ENCODE results near the gene SGMS1.
"Not testable (repeated sequence)": the region's sequence is repeated elsewhere in the genome, so short reads cannot be mapped to it uniquely, and the experiment has no call there.

DNA sequence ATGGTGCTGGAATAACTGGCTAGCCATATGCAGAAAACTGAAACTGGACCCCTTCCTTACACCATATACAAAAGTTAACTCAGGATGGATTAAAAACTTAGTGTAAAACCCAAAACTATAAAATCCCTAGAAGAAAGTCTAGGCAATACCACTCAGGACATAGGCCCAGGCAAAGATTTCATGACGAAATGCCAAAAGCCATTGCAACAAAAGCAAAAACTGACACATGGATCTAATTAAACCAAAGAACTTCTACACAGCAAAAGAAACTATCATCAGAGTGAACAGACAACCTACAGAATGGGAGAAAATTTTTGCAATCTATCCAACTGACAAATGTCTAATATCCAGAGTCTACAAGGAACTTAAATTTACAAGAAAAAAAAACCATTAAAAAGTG, 75.3 kb downstream of the SGMS1 start:
- TF ChIP-seq, protein P1, sequence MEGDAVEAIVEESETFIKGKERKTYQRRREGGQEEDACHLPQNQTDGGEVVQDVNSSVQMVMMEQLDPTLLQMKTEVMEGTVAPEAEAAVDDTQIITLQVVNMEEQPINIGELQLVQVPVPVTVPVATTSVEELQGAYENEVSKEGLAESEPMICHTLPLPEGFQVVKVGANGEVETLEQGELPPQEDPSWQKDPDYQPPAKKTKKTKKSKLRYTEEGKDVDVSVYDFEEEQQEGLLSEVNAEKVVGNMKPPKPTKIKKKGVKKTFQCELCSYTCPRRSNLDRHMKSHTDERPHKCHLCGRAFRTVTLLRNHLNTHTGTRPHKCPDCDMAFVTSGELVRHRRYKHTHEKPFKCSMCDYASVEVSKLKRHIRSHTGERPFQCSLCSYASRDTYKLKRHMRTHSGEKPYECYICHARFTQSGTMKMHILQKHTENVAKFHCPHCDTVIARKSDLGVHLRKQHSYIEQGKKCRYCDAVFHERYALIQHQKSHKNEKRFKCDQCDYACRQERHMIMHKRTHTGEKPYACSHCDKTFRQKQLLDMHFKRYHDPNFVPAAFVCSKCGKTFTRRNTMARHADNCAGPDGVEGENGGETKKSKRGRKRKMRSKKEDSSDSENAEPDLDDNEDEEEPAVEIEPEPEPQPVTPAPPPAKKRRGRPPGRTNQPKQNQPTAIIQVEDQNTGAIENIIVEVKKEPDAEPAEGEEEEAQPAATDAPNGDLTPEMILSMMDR (conservative IDR thresholded peaks at IDR 0.05 in 1 of 2, IDR thresholded peaks at IDR 0.05 in 1 of 2; ENCODE audit: low read depth in 1 of 2, low read length in 2 of 2) = not testable (repeated sequence)
- not testable (repeated sequence) for TF ChIP-seq EZH2 (IDR thresholded peaks at IDR 0.05; ENCODE audit: low read length, missing control alignments)
